Measurements from ENCODE around the gene FBXO40.
"Not testable (repeated sequence)": the region's sequence is repeated elsewhere in the genome, so short reads cannot be mapped to it uniquely, and the experiment has no call there.

FBXO40 gene

GRCh38 chr3:121592856-121593702 is at the start of gene FBXO40:
Gene FBXO40 (plus strand): TSS chr3:121593379. CDS start chr3:121620576, 27,197 bp downstream.
- DNase-seq, result no peak

- DNase-seq, result no peak
These were observed 48.1 kb upstream of the FBXO40 start for GRCh38 chr3:121545049-121545573.

- peak; percentile 85 for DNase-seq
These were observed 47.4 kb upstream of the FBXO40 start, which contains the start of gene POLQ for GRCh38 chr3:121545574-121546455. Gene POLQ (minus strand): TSS chr3:121545988. CDS start chr3:121545877, 111 bp downstream.

GRCh38 chr3:121552379-121552778 is 40.8 kb upstream of the FBXO40 start:
- DNase-seq, result no peak

GRCh38 chr3:121552797-121553196 is 40.4 kb upstream of the FBXO40 start:
- DNase-seq, result no peak

GRCh38 chr3:121557426-121557934 is 35.7 kb upstream of the FBXO40 start:
- no peak for DNase-seq

GRCh38 chr3:121562148-121562547 is 31.0 kb upstream of the FBXO40 start:
- DNase-seq, result no peak

- DNase-seq, result no peak
These were observed 26.4 kb upstream of the FBXO40 start for GRCh38 chr3:121566773-121567172.

GRCh38 chr3:121567649-121568048 is 25.5 kb upstream of the FBXO40 start, which contains the start of gene ARGFX:
Gene ARGFX (plus strand): TSS chr3:121567949. CDS start chr3:121570714, 2,765 bp downstream.
- no peak for DNase-seq

GRCh38 chr3:121574449-121574848 is 18.7 kb upstream of the FBXO40 start:
- no peak for DNase-seq

- no peak for DNase-seq
These were observed 11.5 kb upstream of the FBXO40 start for GRCh38 chr3:121581691-121582090.

GRCh38 chr3:121584418-121584817 is 8.8 kb upstream of the FBXO40 start:
- no peak for DNase-seq

GRCh38 chr3:121593806-121594205 is 627 bp downstream of the FBXO40 start:
- DNase-seq, result not testable (repeated sequence)

- DNase-seq, result no peak
These were observed 1.7 kb downstream of the FBXO40 start for GRCh38 chr3:121594850-121595249.

GRCh38 chr3:121595765-121596406 is 2.7 kb downstream of the FBXO40 start:
- DNase-seq, result no peak

GRCh38 chr3:121598564-121598963 is 5.4 kb downstream of the FBXO40 start:
- DNase-seq, result no peak

- not testable (repeated sequence) for DNase-seq
These were observed 6.7 kb downstream of the FBXO40 start for GRCh38 chr3:121599900-121600299.

GRCh38 chr3:121601212-121601812 is 8.1 kb downstream of the FBXO40 start:
- no peak for DNase-seq

- DNase-seq, result no peak
These were observed 11.6 kb downstream of the FBXO40 start for GRCh38 chr3:121604759-121605158.

- DNase-seq, result no peak
These were observed 12.9 kb downstream of the FBXO40 start for GRCh38 chr3:121606106-121606505.

- DNase-seq, result no peak
These were observed 26.5 kb downstream of the FBXO40 start for GRCh38 chr3:121619691-121620090.

- no peak for DNase-seq
These were observed 28.3 kb downstream of the FBXO40 start for GRCh38 chr3:121621491-121621890.

Measured in stimulated activated CD4-positive, alpha-beta T cell treated with anti-CD3 and anti-CD28 coated beads, Interleukin-4, amount 100 ng/mL, for 1 hour (primary cell).